Erythroblast (primary cell): Measurements from ENCODE around the gene TMEM244.

Experiments
- GATA1 ChIP-seq: IDR thresholded peaks from 2 replicates; pipeline ENCODE4 v1.6.1; 2011; ENCODE audit warnings: low read depth, mild to moderate bottlenecking, control low read depth, low read length, moderate library complexity
- POLR2A ChIP-seq: IDR thresholded peaks from 2 replicates; pipeline ENCODE4 v1.6.1; 2011; ENCODE audit warnings: mild to moderate bottlenecking, low read length

DNA sequence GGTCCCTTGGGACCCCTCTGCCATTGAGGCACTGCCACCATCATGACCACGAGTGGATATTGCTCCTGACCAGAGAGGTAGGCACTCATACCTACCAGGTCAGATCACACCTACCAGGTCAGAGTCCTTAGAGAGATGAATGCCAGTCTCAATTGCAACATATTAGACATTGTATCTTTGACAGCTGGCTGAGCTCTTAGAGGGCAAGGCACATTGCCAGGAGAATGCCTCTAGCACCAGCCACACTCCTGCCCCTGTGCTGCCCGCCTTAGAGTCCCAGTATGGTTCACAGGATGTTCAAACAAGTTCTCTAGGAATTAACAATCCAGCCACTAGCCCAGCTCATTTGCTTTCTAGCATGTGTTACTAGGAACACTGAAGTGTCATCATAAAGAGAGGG, 65.9 kb downstream of the TMEM244 start:
- TF ChIP-seq POLR2A: no peak
- no peak for TF ChIP-seq GATA1
